ENCODE results near the gene WDR5. TPM values are rescaled to one million over a fixed set of nuclear protein-coding genes. Genes with fewer than 3 reads are reported as not detected.

The WDR5 gene
- total RNA-seq, 1 donor = 22.9 TPM

DNA sequence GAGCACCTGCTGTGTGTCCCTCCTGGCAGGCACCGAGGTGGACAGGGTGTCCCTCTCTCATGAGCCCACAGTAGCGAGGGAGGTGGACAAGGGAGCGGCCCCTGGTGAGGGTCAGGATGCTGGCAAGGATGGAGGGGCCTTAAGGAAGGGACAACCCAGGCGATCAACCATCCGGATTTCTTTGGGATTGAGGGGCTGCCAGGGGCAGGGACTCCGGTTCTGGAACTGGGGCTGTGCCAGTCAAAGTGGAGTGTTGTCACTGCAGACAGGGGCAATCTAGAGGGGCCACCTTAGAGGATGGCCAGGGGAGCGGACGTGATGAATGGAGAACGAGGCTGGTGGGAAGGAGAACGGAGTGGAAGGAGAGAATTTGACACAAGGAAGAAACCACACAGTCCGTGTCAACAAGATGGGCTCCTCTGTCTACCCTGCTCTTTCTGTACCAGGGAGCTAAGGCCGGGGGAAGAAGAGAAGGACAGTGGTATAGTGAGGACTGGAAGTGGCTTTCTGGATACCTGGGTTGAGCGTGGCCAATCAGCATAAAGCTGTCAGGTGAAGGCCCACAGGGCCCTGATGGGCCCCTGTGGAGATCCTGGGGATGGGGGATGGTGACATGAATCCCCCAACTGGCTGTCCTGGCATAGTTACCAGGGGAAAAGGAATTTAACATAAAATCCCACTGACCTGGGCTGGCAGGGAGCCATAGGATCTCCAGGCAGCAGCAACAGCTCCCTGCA, 4.2 kb upstream of the WDR5 start:
- no peak for DNase-seq (ENCODE audit: low read depth in 2 of 3, low spot score in 2 of 3)

DNA sequence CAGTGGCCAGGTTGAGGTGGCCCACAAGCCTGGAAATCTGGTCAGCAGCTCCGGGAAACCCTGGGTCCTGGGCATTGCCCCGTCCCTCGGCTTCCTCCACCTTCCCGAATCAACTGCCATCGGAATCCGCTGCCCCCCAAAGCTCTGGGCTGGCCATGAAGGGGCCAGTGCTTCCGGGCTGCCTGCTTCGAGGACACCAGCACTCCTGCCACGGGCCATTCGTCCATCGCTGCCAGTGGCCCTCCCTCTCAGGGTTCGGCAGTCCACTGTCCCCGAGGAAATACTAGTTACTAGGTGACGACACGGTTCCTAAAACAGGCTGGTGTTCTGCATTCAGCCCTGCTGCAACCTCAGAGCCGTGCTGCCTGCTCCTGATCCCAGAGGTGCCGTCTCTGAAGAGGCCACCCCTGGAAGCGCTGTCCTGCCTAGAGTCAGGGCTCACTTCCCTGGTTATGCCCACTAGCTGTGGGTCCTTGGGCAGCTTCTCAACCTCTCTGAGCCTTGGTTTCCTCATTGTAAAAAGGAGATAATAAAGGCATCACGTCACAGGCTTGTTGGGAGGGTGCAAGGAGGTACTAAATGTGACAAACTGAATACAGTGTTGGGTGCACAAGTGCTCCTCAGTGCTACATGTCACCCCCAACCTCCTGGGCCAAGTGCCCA, 3.5 kb upstream of the WDR5 start:
- DNase-seq (ENCODE audit: low read depth in 2 of 3, low spot score in 2 of 3) = no peak

DNA sequence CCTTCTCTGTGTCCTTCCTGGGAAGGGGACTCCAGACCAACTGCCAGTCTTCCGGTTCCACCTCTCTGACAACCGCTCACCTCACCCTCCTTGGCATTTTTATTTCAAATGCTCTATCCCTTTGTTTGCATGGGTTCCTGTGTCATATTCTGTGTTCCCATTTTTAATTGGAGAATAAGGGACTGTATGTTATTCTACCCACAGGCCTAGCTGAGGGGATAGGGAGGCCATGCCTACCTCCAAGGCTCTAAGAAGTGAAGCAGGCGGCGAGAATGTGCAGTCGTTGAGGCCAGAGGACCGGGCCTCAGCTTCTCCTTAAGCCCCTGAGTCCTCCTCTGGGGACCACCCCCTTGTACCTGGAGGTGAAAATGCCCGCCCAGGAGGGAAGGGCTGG, 936 bp upstream of the WDR5 start:
- no peak for DNase-seq (ENCODE audit: low read depth in 2 of 3, low spot score in 2 of 3)

DNA sequence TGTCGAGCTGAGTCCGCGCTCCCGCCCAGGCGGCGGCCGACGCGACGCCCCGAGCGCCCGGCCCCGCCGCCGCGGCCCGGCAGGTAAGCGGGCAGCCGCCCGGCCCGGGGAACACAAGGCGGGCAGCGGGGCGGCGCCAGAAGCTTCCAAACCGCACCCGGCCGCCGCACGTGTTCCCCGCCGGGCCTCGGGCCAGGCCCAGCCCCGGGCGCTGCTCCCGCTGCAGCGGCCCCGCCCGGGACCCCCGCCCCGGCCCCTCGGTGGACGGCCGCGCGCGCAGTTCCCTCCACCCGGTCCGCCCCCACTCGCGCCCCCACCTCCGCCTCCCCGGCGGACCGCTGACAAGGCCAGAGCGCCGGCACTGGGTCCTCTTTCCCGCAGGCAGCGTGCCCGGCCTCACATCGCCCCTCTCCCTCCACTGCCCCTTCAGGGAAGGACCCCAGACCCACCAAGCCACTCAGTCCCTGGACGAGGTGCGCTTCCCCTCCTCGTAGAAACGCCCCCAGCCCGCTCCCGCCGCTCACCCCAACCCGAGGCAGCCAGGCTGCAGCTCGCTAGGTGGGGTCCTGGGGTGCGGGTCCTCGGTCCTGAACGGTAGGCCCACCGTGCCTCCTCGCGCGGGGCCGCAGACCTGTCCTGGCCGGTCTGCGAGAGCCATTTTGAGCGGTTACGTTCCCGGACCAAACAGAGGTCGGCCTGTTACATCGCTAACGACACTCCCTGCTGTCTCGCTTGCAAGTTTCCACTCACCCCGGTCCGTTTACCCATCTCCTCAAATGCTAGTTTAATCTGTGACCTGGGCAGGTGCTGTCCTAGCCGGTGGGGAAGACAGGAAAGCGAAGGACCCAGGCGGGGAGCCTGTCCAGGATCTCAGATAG, 475 bp downstream of the WDR5 start:
- DNase-seq (ENCODE audit: low read depth in 2 of 3, low spot score in 2 of 3) = peak in 1 of 3 donors; percentile 4

DNA sequence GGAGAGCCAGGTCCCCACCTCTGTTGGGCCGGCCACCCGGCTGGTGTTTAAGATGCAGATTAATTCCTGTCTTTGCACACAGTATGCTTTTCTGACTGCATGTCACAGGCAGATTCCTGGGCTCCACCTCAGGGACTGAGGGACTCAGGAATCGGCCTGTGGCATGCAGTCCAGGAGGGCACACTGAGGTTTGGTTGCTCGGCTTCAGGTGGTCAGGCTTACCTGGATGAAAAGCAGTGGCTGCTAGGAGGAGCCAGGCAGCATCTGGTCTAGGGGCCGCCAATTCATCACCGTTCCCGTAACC, 1.1 kb downstream of the WDR5 start:
- no peak for DNase-seq (ENCODE audit: low read depth in 2 of 3, low spot score in 2 of 3)

DNA sequence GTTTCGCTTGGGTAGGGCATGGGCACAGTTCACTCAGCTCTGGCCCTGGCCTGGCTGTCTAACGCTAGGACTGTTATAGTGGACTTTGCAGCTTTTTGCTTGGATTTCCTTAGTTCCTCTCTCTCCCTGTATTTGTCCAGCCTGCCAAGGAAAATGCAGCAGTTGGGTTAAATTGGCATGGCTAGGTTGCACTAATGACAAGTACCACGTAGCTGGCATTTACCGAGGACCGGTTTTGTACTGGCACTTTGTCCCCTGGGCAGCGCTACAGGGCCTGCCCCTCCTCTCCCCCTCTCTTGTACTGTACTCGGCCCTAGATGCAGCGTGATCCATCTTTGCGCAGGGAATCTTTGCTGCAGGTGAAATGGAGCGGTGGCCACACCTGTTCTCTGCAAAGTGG, 2.4 kb downstream of the WDR5 start:
- DNase-seq (ENCODE audit: low read depth in 2 of 3, low spot score in 2 of 3) = no peak

DNA sequence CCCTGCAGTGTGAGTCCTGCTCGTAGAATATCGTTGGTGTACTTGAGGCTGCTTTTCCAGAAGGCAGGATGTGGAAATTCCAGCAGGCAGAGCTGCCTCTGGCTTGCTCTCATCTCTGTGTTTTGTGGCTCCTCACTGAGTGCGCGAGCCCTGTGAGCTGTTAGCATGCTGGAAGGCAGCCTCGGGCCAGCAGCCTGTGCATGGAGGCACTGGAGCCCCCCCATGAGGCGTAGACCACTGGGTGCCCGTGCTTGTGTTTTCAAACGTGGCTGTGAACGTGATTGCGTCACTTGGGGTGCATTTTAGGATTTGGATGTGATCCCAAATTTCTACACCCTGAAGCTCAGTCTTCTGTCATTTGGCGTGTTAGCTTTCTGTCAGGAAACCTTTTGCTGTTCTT, 3.2 kb downstream of the WDR5 start:
- no peak for DNase-seq (ENCODE audit: low read depth in 2 of 3, low spot score in 2 of 3)

DNA sequence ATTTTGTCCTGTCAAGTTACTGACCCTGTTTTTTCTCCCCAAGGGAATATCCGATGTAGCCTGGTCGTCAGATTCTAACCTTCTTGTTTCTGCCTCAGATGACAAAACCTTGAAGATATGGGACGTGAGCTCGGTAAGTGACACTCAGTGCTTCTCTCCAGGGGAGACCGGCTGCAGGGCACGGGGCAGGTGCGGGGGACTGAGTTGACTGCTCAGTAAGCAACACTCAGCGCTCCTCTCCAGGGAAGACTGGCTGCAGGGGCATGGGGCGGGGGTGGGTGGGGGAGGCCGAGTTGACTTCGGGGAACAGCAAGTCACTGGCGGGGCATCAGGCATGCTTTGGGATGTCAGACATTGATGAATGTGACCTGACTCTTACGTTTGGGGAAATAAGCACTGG, 6.0 kb downstream of the WDR5 start:
- no peak for DNase-seq (ENCODE audit: low read depth in 2 of 3, low spot score in 2 of 3)

DNA sequence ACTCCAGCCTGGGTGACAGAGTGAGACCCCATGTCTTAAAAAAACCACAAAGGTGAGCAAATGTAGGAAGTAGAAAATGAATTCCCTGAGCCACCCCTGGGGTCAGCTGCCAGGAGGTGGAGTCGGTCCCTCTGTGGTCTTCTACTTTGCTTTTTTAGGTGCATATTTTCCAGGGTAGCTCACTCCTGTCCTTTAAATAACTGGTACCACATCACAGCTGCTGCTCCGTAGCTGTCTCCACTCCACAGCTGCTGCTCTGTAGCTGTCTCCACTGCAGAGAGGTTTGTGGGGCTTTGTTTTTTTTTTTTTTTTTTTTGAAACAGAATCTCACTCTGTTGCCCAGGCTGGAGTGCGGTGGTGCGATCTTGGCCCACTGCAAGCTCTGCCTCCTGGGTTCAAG, 8.9 kb downstream of the WDR5 start:
- no peak for DNase-seq (ENCODE audit: low read depth in 2 of 3, low spot score in 2 of 3)

DNA sequence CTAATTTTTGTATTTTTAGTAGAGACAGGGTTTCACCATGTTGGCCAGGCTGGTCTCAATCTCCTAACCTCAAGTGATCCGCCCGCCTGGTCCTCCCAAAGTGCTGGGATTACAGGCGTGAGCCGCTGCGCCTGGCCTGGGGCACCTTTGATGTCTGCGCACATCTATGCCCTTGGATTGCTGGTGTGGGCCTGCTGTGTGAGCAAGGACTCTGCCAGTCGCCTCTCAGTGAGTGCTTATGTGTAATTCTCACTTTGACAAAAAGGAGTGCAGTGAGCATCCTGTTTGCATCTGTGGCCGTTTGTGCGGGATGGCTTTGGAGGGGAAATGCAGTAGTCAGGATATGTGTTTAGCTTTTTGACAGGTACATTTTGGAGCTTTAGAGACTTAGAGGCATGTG, 9.4 kb downstream of the WDR5 start:
- DNase-seq (ENCODE audit: low read depth in 2 of 3, low spot score in 2 of 3) = no peak

DNA sequence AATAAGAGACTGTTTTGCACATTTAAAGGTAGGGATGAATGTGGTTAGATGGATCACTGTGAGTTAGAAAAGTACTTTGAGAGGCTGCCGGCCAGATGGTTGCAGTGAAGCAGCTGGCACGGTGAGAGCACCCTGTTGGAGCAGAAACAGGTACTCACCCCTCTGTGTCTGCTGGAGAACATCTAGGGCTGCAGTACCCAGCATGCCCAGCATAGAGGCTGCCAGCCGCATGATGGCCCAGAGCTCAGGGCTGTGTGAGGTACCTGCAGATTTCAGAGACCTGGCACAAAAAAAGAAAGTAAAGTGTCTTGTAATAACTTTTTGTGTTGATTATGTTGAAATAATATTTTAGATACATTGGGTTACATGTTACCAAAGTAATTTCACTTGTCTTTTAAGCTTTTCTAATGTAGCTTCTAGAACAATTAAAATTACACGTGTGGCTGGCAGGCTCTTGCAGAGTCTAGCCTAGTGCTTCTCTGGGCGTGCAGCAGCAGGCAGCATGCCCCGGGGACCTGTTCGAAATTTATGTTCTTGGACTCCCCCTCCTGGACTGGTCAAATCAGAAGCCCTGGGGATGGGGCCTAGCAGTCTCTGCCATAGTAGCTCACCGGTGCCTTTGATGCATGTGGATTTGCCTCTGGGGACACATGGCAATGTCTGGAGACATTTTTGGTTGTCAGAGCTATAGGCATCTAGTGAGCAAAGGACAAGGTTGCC, 11.1 kb downstream of the WDR5 start:
- no peak for DNase-seq (ENCODE audit: low read depth in 2 of 3, low spot score in 2 of 3)

DNA sequence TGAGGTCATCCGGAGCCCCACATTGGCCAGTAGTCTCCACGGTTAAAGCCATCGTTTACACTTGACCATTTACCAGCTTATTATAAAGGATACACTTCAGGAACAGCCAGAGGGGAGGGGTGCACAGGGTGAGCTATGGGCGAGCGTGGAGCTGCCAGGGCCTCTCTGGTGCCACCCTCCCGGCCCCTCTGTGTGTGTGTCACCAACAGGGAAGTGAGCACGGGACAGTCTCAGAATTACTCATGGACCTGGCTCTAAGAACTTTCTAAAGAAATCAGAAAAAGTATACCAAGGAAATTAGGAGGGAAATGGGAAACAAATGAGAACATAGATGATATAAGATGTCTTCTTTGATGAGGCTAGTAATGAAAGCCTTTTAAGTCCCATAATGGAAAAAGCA, 13.5 kb downstream of the WDR5 start:
- no peak for DNase-seq (ENCODE audit: low read depth in 2 of 3, low spot score in 2 of 3)

DNA sequence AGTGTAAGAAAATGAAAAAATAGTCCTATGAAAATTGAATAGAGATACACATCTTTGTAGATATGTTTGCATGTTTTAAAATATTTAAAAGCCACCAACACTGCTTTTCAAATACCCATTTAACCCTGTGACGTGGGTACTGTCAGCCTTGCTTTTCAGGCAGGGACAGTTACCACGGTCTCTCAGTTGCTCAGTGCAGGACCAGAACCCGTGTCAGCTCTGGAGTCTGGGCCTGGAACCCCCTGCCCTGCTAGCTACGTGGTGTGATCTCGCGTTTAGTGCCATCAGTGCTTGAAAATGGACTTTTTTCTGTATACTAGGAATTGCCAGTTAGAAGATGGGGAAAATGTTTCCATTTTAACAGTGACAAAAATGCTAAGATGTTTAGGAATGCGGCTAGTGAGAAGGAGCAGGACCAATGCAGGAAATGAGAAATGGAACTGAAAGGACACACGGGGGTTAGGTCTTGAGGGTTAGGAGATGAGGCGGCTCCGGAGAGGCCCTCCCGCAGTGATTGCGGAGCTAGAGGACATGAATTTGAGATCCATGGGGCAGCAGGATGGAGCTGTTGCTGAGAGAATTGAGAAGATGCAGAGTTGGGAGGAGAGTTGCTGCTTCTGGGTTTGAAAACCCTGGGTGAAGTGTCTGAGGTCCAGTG, 14.8 kb downstream of the WDR5 start:
- DNase-seq (ENCODE audit: low read depth in 2 of 3, low spot score in 2 of 3) = no peak

DNA sequence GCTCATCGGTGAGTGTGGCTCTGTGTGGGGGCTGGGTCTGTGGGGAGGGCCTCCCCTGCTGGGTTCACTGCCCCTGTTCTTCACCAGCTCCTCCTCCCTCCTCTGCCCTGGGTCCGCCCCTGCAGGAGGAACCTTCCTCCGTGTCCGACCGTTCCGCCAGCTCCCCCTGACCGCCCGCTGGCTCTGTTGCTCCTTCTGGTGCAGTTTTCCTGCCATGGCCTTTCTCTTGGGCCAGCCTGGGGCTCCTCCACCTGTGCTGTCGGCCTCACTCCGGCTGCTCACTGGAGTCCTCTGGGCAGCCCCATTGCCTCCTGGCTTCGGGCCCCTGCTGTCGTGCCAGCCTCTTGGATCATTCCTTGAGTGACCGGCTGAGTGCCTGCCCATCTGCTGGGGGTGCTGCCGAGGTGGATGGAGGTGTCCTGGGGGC, 16.2 kb downstream of the WDR5 start:
- no peak for DNase-seq (ENCODE audit: low read depth in 2 of 3, low spot score in 2 of 3)

DNA sequence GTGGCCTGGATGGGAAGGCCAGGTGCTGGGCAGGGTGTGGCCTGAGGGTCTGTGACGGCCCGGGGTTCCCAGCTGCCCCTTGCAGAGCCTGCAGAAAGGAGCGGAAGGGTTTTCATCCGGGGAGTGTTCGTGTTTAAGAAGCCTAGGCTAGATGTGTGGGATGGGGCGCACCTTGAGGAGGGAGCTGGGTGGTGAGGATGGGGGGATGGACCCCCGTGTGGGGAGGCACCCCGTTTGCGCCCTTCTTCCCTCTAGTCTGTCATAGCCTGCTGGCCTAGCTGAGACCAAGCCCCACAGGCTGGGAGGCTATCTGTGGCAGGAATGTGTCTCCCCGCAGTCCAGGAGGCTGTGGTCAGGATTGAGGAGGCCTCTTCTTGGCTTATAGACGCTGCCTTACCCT, 16.6 kb downstream of the WDR5 start:
- DNase-seq (ENCODE audit: low read depth in 2 of 3, low spot score in 2 of 3) = no peak

DNA sequence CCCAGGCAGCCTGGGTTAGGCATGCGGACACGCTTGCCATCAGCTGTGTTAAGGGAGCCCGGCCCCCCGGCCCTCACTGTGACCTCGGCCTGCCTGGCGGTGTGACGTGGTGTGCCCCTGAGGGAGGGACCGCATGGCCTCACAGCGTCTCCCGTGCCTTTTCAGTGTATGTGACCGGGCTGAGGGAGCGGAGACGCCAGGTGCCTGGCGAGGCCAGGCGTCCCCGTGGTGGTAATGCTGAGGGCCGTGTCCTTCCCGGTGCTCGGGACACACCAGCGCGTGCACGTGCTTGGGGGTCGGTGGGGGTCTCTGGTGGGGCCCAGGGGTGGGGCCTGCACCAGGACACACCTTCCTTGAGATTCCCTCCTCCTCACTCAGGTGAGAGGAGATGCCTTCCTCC, 17.6 kb downstream of the WDR5 start:
- DNase-seq (ENCODE audit: low read depth in 2 of 3, low spot score in 2 of 3) = no peak

DNA sequence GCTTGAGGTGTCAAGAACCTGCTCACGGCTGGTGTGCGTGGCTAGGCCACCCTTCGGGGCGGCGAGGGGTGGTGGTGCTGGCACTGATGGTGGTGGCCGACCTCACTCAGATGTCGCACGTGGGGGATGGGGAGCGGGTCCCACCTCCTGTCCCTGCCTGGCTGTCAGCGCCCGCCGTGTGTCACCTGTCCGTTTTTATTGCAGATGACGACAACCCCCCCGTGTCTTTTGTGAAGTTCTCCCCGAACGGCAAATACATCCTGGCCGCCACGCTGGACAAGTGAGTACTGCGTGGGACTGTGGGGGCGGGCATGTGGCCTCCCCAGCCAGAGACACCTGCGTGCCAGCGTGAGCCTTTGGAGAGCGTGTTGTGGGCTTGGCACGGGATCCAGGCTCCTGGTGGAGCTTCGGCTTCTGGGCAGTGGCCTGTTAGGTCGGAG, 18.4 kb downstream of the WDR5 start:
- no peak for DNase-seq (ENCODE audit: low read depth in 2 of 3, low spot score in 2 of 3)

DNA sequence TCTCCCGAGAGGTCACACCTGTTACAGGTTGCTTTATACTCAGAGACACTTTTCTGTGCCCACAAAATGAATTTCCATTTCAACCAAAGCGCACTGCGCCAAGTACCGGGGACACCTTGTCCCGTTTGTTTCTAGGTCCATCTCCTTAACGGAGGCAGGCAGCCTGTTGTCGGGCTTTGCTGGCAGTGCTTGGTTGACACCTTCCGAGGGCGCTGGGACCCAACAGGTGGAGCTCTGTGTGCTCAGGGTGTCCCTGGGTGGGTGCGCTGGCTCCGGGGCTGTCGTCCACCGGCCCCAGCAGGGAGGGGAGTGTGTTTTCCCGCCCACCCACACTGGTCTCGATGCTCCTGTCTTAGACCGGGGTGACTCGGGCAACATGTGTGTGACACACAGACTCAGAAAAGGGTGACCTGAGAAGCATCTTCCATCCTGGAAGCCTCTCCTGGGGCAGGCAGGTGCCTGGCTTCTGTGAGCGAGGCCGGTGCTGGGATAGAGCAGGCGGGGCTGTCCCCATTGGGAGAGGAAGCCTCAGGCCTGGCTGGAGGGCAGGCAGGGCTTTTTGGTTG, 20.0 kb downstream of the WDR5 start:
- no peak for DNase-seq (ENCODE audit: low read depth in 2 of 3, low spot score in 2 of 3)

DNA sequence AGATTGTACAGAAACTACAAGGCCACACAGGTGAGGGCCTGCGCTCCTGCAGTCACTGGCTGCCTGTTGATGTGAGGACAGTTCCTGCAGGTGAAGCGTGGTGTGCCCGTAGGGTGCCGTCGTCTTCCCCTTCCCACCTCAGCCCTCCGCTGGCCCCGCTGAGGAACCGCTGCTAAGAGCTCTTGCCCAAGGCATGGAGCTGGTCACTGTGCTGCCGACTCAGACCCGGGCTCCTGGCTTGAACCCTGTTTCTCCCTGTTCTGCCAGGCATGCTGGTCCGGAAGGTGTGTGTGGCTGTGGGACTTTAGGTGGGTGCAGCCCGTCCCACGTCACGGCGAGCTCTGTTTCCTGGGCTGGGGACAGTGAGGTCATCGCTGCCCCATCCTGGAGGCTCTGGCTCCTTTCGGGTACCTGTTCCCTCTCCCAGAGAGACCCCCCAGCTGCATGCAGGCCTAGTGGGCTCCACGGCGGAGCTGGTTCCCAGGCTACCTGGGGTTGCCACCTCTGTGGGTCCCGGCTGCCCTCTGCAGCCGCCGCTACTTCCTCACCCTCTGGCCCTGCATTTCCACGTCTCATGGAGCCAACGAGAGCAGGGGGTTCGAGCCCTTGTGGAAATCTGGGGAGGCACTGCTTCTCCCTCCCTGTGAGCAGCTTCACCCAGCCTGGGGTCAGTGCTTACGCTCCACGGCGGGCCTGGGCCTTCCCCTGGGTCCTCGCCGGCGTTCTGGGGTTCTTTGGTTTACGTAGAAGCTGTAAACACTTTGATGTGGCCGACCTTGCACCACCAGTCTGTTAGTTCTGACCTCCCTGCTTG, 20.9 kb downstream of the WDR5 start:
- no peak for DNase-seq (ENCODE audit: low read depth in 2 of 3, low spot score in 2 of 3)

All from hematopoietic multipotent progenitor cell (in vitro differentiated cells).